Kidney (tissue), 14 donors: ENCODE data around the gene WWOX. TPM values are rescaled to one million over a fixed set of nuclear protein-coding genes. Genes with fewer than 3 reads are reported as not detected.

ENCODE experiments used
- DNase-seq, 5 donors: peaks; one replicate each; pipeline ENCODE4 v3.0.0-alpha.2; 2013 to 2020
- FAIRE-seq: peaks from 2 replicates; lab custom pipeline; 2012; peaks lifted over from hg19 to GRCh38; lab: Jason Lieb, UNC
- H3K27ac ChIP-seq, 2 donors: one replicate each; pipeline ENCODE4 v1.7.0; 2013; ENCODE audit warnings: low read depth in 2 of 2, low read length in 2 of 2, inconsistent platforms in 1 of 2
- H3K27me3 ChIP-seq: one replicate; pipeline ENCODE4 v1.7.1; 2013; ENCODE audit warnings: low read length, inconsistent platforms; ENCODE audit not compliant: control insufficient read depth, insufficient read depth
- H3K36me3 ChIP-seq, 3 donors: one replicate each; pipeline versions ENCODE4 v1.7.0 to v1.7.1; 2013; ENCODE audit warnings: low read length in 3 of 3, control low read depth in 1 of 3, inconsistent platforms in 1 of 3; ENCODE audit not compliant: insufficient read depth in 3 of 3, control insufficient read depth in 2 of 3
- H3K4me1 ChIP-seq, 3 donors: one replicate each; pipeline versions ENCODE4 v1.7.0 to v1.7.1; 2013; ENCODE audit warnings: low read length in 3 of 3, inconsistent platforms in 1 of 3, low read depth in 1 of 3; ENCODE audit not compliant: control insufficient read depth in 2 of 3, insufficient read depth in 2 of 3
- H3K4me3 ChIP-seq, 3 donors: one replicate each; pipeline versions ENCODE4 v1.7.0 to v1.8.1; 2013; ENCODE audit warnings: low read length in 3 of 3, control low read depth in 1 of 3, inconsistent platforms in 1 of 3
- H3K9ac ChIP-seq, 3 donors: one replicate each; pipeline versions ENCODE4 v1.7.0 to v1.7.1; 2013; ENCODE audit warnings: low read length in 3 of 3, control low read depth in 1 of 3, inconsistent platforms in 1 of 3
- H3K9me3 ChIP-seq, 3 donors: one replicate each; pipeline versions ENCODE4 v1.7.0 to v1.7.1; 2013; ENCODE audit warnings: low read length in 3 of 3, control low read depth in 1 of 3, inconsistent platforms in 1 of 3; ENCODE audit not compliant: control insufficient read depth in 2 of 3, insufficient read depth in 1 of 3
- CTCF ChIP-seq: IDR thresholded peaks from 3 replicates; pipeline ENCODE4 v1.5.1; 2012; ENCODE audit warnings: mild to moderate bottlenecking, moderate library complexity, borderline replicate concordance; ENCODE audit not compliant: insufficient read depth; ENCODE audit errors: extremely low read depth
- intact Hi-C: fragments of 100-400 bp; cut with DNase I; formaldehyde crosslinking; loops from one replicate; pipeline ENCODE4 v1.11.1; 2022
- polyA plus RNA-seq: library from polyadenylated mRNA; stranded (reverse); fragments of 350-450 nt; fragmentation: Illumina TruSeq; extraction: RNeasy Lipid Tissue Mini Kit (QIAGEN cat#74804); gene quantifications from one replicate; pipeline ENCODE4 v1.2.3, GENCODE V29; 2014; ENCODE audit warnings: low read depth, low replicate concordance; ENCODE audit not compliant: insufficient read depth
- total RNA-seq: library from RNA; stranded (reverse); fragmentation: NEBNext Ultra II Directional; extraction: Animal tissue kit (Norgen Biotek cat#: 25700); gene quantifications from one replicate; pipeline ENCODE4 v1.2.1, GENCODE V29; 2021
- donor health status: control.
- donor health status: control.
- donor health status: control.
- donor health status: control.
- donor health status: control.
- donor health status: DM: yes; HTN: yes; CAD: no.
- donor health status: Normal renal cell carcinoma (clear cell type).

WWOX gene
- total and polyA plus RNA-seq, 2 donors from 2014 or later, result 22.5 to 30.3 TPM

- Histone ChIP-seq H3K36me3 (no peaks in the 10 kb centered on the region), H3K4me1 (no peaks in the 10 kb centered on the region), H3K4me3 (no peak overlapping the region), H3K9me3 (no peaks in the 10 kb centered on the region), H3K27ac (no peak overlapping the region), H3K9ac (no peak overlapping the region), H3K27me3 (no peaks in the 10 kb centered on the region)
- intact Hi-C loops, result no loop called here
- DNase-seq (no peak), FAIRE-seq (no peak)
- TF ChIP-seq CTCF, result no peak
These were observed 954.9 kb downstream of the WWOX start for GRCh38 chr16:79054211-79054984.

GRCh38 chr16:79055251-79055970 lies 956.0 kb downstream of the WWOX start:
- intact Hi-C loops, result no loop called here
- no peaks in the 10 kb centered on the region for H3K27me3 ChIP-seq
- no peaks in the 10 kb centered on the region for H3K36me3 ChIP-seq
- no peak overlapping the region for H3K9ac ChIP-seq
- H3K4me1 ChIP-seq, result no peaks in the 10 kb centered on the region
- no peak overlapping the region for H3K4me3 ChIP-seq
- H3K27ac ChIP-seq, result no peak overlapping the region
- DNase-seq (no peak), FAIRE-seq (no peak)
- no peaks in the 10 kb centered on the region for H3K9me3 ChIP-seq
- TF ChIP-seq CTCF, result no peak

GRCh38 chr16:79061181-79061580 lies 961.7 kb downstream of the WWOX start:
- DNase-seq (peak in 2 of 5 donors; percentile 65 to 71), FAIRE-seq (no peak)
- intact Hi-C loops, result no loop called here

More at GRCh38 chr16:79061181-79061580, 961.7 kb downstream of the WWOX start:
- TF ChIP-seq CTCF, result no peak
- Histone ChIP-seq H3K4me1 (peaks cover 5 to 7% (median 6%) of the 10 kb centered on the region in 3 donors), H3K36me3 (no peaks in the 10 kb centered on the region), H3K4me3 (peak overlapping the region in 2 of 3 donors; percentile 19 to 33), H3K9me3 (no peaks in the 10 kb centered on the region), H3K27me3 (no peaks in the 10 kb centered on the region), H3K27ac (no peak overlapping the region), H3K9ac (no peak overlapping the region)
